ENCODE data around the gene CASP14. TPM values are rescaled to one million over a fixed set of nuclear protein-coding genes. Genes with fewer than 3 reads are reported as not detected.
A peak's percentile ranks its signal among the peaks of the same experiment; 100 is the strongest.

CASP14 gene
- total RNA-seq, 2 donors from 2014 or later = not detected

- Histone ChIP-seq H3K27ac (no peak overlapping the region), H3K27me3 (no peaks in the 10 kb centered on the region), H3K4me3 (no peak overlapping the region), H3K9me3 (peaks cover 0 to 4% (median 0%) of the 10 kb centered on the region in 3 donors), H3K4me1 (peaks cover 4% of the 10 kb centered on the region), H3K36me3 (replicated peaks in 1 of 2; ENCODE audit: insufficient read depth in 1 of 2, low read depth in 2 of 2) (no peaks in the 10 kb centered on the region)
- WGBS, 2 donors = 88 to 100% methylated on average over 1 of the region's 1 CpG
- ATAC-seq = no peak
- no peak for DNase-seq
- intact Hi-C loops (cut with DNase I) = no loop called here
- TF ChIP-seq POLR2A (IDR thresholded peaks at IDR 0.05) (no peak), CTCF (IDR thresholded peaks at IDR 0.05) (no peak)
Measured at GRCh38 chr19:15104003-15104402, 54.7 kb downstream of the CASP14 start.

- intact Hi-C loops (cut with DNase I) = no loop called here
- TF ChIP-seq CTCF (IDR thresholded peaks at IDR 0.05) (no peak), POLR2A (IDR thresholded peaks at IDR 0.05) (no peak)
- Histone ChIP-seq H3K27ac (no peak overlapping the region), H3K9me3 (peaks cover 0 to 4% (median 0%) of the 10 kb centered on the region in 3 donors), H3K36me3 (replicated peaks in 1 of 2; ENCODE audit: insufficient read depth in 1 of 2, low read depth in 2 of 2) (no peaks in the 10 kb centered on the region), H3K27me3 (no peaks in the 10 kb centered on the region), H3K4me1 (peaks cover 4% of the 10 kb centered on the region), H3K4me3 (no peak overlapping the region)
- ATAC-seq (no peak), DNase-seq (no peak)
- WGBS, 2 donors = 50 to 87% methylated on average over 1 of the region's 1 CpG
Measured at GRCh38 chr19:15104411-15104810, 55.1 kb downstream of the CASP14 start.

GRCh38 chr19:15105044-15105443 is 55.8 kb downstream of the CASP14 start:
- DNase-seq (no peak), ATAC-seq (no peak)
- intact Hi-C loops (cut with DNase I) = no loop called here
- peaks cover 0 to 4% (median 0%) of the 10 kb centered on the region in 3 donors for H3K9me3 ChIP-seq
- H3K27ac ChIP-seq = no peak overlapping the region
- H3K36me3 ChIP-seq (replicated peaks in 1 of 2; ENCODE audit: insufficient read depth in 1 of 2, low read depth in 2 of 2) = no peaks in the 10 kb centered on the region
- TF ChIP-seq CTCF (IDR thresholded peaks at IDR 0.05) = no peak
- no peak for TF ChIP-seq POLR2A (IDR thresholded peaks at IDR 0.05)
- H3K27me3 ChIP-seq = no peaks in the 10 kb centered on the region
- WGBS, 2 donors = 89 to 90% methylated on average over 3 of the region's 3 CpGs
- H3K4me1 ChIP-seq = peaks cover 4% of the 10 kb centered on the region
- no peak overlapping the region for H3K4me3 ChIP-seq

DNA sequence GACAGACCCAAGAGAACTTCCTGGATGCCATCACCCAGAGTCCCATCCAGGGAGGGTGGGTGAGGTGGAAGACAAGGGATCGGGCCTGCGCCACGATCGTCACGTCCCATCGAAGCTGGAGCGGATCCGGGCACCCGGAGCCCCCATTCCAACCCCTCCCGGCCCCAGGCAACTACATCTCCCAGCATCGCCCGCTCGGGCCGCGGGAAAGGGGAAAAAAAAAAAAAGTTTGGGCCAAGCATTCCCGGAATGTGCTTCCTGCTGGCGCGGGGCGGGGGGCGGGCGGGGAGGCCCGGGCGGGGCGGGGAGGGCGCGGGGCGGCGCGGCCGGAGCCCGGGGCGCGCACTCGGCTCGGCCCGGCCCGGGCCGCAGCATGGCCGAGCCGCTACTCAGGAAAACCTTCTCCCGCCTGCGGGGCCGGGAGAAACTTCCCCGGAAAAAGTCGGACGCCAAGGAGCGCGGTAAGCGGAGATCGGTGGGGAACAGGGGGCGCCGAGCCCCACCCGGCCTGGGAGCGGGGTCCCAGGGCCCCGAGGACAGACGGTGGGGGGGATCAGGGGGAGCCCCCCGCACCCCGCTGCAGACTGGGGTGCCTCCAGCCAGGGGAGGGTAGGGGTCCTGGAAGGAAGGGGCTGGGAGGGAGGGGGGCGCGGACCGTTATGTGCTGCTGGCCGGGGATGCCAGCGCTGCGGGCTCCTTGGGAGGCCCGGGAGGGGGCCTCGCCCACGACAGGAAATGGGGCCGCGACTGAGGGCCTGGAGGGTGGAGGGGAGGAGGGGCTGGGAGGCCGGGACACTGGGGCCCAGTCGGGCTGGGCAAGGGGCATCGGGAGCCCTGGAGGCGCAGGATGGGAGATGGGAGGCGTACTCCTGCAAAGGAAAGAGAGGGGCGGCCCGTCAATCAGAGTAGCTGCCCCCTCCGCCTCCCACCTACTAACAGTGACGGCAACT is 58.1 kb downstream of the CASP14 start, which contains the start of gene SYDE1:
Gene SYDE1, plus strand, starts transcription at position 341 of the 950 bp plus-strand sequence. Its CDS starts 33 bp downstream, at position 374.
- Histone ChIP-seq H3K4me1 (peaks cover 4% of the 10 kb centered on the region), H3K9me3 (peaks cover 0 to 4% (median 0%) of the 10 kb centered on the region in 3 donors), H3K27me3 (no peaks in the 10 kb centered on the region), H3K27ac (peak within 1 kb of the TSS; percentile 36 to 86 (median 78)), H3K4me3 (peak within 1 kb of the TSS; percentile 5 to 48), H3K36me3 (replicated peaks in 1 of 2; ENCODE audit: insufficient read depth in 1 of 2, low read depth in 2 of 2) (no peaks in the 10 kb centered on the region)
- TF ChIP-seq CTCF (IDR thresholded peaks at IDR 0.05) (no peak), POLR2A (IDR thresholded peaks at IDR 0.05) (peak; percentile 38 to 63 (median 59))
- intact Hi-C loops (cut with DNase I) = no loop called here
- ATAC-seq (peak; percentile 75), DNase-seq (peak in 3 of 4 donors; percentile 32 to 41 (median 32))
- 8 to 24% methylated on average over 18 to 32 of the region's 78 CpGs for WGBS, 2 donors

Other genes with a start within 250 kb of the CASP14 start
- not detected for gene OR7A5, start 214.3 kb upstream of the CASP14 start, total RNA-seq
- not detected for gene OR7C1, start 214.3 kb upstream of the CASP14 start, total RNA-seq
- not detected for gene OR7A10, start 200.6 kb upstream of the CASP14 start, total RNA-seq
- gene OR7A17, start 163.3 kb upstream of the CASP14 start, total RNA-seq = not detected
- not detected for gene OR7C2, start 108.0 kb upstream of the CASP14 start, total RNA-seq
- gene SLC1A6, start 69.6 kb upstream of the CASP14 start, total RNA-seq = not detected
- not detected for gene OR1I1, start 32.7 kb downstream of the CASP14 start, total RNA-seq
- gene SYDE1, start 57.9 kb downstream of the CASP14 start, total RNA-seq = 1 to 10 TPM; 6.3 to 9.9 TPM
- gene NOTCH3, start 151.5 kb downstream of the CASP14 start, total RNA-seq = 10 to 100 TPM; 20.2 to 33.9 TPM
- gene EPHX3, start 183.0 kb downstream of the CASP14 start, total RNA-seq = not detected

Data from body of pancreas (tissue), 4 donors.